BLaER1 (cell line): Measurements from ENCODE around the gene ELP4.

Experiments
- H3K27ac ChIP-seq: shearing (Covaris generic); formaldehyde crosslinking; 2 replicates; pipeline ENCODE4 v1.8.1; 2022
- H3K27me3 ChIP-seq: shearing (Covaris generic); formaldehyde crosslinking; 2 replicates; pipeline ENCODE4 v1.8.1; 2022
- H3K36me3 ChIP-seq: shearing (Covaris generic); formaldehyde crosslinking; 2 replicates; pipeline ENCODE4 v1.8.1; 2022
- H3K4me1 ChIP-seq: shearing (Covaris generic); formaldehyde crosslinking; 2 replicates; pipeline ENCODE4 v1.8.1; 2022
- H3K4me2 ChIP-seq: shearing (Covaris generic); formaldehyde crosslinking; 2 replicates; pipeline ENCODE4 v1.8.1; 2022
- H3K4me3 ChIP-seq: shearing (Covaris generic); formaldehyde crosslinking; 2 replicates; pipeline ENCODE4 v1.8.1; 2022
- H3K9ac ChIP-seq: shearing (Covaris generic); formaldehyde crosslinking; 2 replicates; pipeline ENCODE4 v1.8.1; 2022
- H3K9me3 ChIP-seq: shearing (Covaris generic); formaldehyde crosslinking; 2 replicates; pipeline ENCODE4 v1.8.1; 2022
- H4K20me1 ChIP-seq: shearing (Covaris generic); formaldehyde crosslinking; 2 replicates; pipeline ENCODE4 v1.8.1; 2022
- Cebpa-rat ChIP-seq: shearing (Covaris generic); IDR thresholded peaks from 2 replicates; pipeline ENCODE4 v1.8.1; 2022

The ELP4 gene

DNA sequence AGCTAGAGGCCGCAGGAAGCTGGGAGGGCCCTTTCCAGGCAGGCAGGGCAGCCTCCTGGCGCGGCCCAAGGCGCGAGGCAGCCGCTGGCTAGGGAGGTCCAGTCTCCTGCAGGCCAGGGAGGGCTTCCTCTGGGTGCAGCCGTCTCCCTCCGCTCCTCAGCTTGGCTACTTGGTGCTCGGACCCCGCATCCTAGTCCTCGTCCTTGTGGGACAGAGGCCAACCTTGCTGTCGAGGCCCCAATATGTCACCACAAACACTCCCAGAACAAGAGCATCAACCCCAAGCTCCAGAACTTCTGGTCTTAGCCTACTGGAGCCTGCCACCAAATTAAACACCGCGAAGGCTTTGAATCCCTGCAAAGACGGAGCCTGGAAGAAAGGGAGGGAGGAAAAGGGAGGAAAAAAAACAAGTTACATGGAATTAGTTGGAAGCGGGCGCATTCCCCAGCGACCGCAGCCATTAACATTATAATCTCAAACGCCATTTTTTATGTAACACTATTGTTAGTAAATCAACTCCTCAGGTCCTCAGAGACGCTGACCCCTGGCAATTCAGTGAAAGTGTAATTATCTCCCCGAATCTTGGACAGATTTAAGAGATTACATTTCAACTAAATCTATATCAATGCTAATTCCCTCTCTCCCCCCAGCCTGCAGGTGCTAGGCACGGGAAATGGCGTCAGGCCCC is 314.2 kb downstream of the ELP4 start:
- H3K4me2 ChIP-seq = no peak overlapping the region
- peaks cover 18% of the 10 kb centered on the region; the same call in 1 of the 2 replicates for H4K20me1 ChIP-seq
- no peak overlapping the region for H3K9ac ChIP-seq
- no peak overlapping the region for H3K27ac ChIP-seq
- H3K27me3 ChIP-seq = peaks cover 95% of the 10 kb centered on the region
- TF ChIP-seq Cebpa-rat = no peak
- no peaks in the 10 kb centered on the region for H3K36me3 ChIP-seq
- no peak overlapping the region for H3K4me3 ChIP-seq
- H3K4me1 ChIP-seq = no peaks in the 10 kb centered on the region
- peaks cover 69% of the 10 kb centered on the region for H3K9me3 ChIP-seq

DNA sequence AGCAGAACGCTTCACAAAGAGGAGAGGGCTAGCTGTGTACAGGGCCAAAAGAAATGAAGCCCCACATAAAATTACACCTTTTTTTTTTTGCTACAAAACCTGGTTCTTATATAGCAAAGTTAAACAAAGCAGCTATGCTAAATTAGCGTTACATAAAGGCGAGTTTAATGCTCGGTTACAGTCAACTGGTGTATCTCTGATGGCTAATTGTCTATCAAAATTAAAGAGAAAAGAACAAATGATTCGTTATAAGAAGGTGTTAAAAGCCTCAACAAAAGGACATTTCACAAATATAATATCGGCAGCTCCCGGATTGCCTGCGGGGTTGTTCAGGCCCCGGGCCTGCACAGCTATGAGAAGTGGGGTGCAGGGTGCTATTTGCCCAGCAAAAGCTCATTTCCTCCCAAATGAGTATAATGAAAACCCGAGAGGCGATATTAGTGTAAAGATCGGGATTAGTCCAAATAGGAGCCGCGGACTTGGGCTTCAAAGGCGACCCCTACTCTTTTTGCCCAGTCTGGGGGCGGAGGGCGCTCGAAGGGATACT is 314.8 kb downstream of the ELP4 start:
- no peak overlapping the region for H3K4me3 ChIP-seq
- H3K27me3 ChIP-seq = peaks cover 89% of the 10 kb centered on the region
- H4K20me1 ChIP-seq = peaks cover 18% of the 10 kb centered on the region; the same call in 1 of the 2 replicates
- no peak overlapping the region for H3K9ac ChIP-seq
- TF ChIP-seq Cebpa-rat = no peak
- no peaks in the 10 kb centered on the region for H3K36me3 ChIP-seq
- H3K27ac ChIP-seq = no peak overlapping the region
- no peak overlapping the region for H3K4me2 ChIP-seq
- H3K4me1 ChIP-seq = no peaks in the 10 kb centered on the region
- peaks cover 63% of the 10 kb centered on the region for H3K9me3 ChIP-seq

- Histone ChIP-seq H4K20me1 (peaks cover 15% of the 10 kb centered on the region; the same call in 1 of the 2 replicates), H3K4me2 (no peak overlapping the region), H3K9me3 (peaks cover 55% of the 10 kb centered on the region), H3K27me3 (peaks cover 82% of the 10 kb centered on the region), H3K4me3 (no peak overlapping the region), H3K4me1 (no peaks in the 10 kb centered on the region), H3K9ac (no peak overlapping the region), H3K27ac (no peak overlapping the region), H3K36me3 (no peaks in the 10 kb centered on the region)
- no peak for TF ChIP-seq Cebpa-rat
Measured at GRCh38 chr11:31824879-31825837, 315.6 kb downstream of the ELP4 start.

DNA sequence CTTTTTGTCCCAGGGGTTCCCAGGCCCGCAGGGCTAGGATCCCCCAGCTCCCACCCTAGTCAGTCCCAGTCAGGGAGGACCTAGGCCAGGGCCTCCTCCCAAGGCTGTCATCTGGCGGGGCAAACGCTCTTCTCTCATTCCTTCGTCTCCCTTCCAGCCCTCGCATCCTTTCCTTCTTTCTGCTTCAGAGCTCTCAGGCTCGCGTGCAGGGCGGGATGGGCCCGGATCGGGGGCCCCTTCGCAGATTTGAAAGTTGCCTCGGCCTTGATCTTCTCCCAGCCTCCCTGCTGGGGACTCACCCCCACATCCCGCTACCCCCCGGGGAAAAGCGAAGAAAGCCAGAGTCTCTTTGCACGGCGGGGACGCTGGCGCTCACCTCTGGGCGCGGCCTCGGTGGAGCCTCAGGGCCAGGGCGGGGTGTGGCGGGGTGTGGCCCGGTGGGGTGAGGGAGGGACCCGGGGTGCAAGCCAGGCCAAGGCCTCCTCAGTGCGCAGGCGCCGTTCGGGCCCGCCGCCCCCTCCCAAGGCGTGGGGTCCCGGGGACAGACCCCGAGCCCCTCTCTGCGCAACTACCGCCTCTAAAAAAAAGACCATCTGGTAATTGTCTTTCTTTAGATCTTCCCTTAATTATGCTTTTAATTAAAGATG is 316.4 kb downstream of the ELP4 start:
- Histone ChIP-seq H3K9me3 (peaks cover 49% of the 10 kb centered on the region), H3K27me3 (peaks cover 74% of the 10 kb centered on the region), H3K4me1 (no peaks in the 10 kb centered on the region), H3K36me3 (no peaks in the 10 kb centered on the region), H3K27ac (no peak overlapping the region), H3K4me3 (no peak overlapping the region; the same call in 1 of the 2 replicates), H3K4me2 (no peak overlapping the region), H4K20me1 (peaks cover 10% of the 10 kb centered on the region; the same call in 1 of the 2 replicates), H3K9ac (no peak overlapping the region)
- TF ChIP-seq Cebpa-rat = no peak

DNA sequence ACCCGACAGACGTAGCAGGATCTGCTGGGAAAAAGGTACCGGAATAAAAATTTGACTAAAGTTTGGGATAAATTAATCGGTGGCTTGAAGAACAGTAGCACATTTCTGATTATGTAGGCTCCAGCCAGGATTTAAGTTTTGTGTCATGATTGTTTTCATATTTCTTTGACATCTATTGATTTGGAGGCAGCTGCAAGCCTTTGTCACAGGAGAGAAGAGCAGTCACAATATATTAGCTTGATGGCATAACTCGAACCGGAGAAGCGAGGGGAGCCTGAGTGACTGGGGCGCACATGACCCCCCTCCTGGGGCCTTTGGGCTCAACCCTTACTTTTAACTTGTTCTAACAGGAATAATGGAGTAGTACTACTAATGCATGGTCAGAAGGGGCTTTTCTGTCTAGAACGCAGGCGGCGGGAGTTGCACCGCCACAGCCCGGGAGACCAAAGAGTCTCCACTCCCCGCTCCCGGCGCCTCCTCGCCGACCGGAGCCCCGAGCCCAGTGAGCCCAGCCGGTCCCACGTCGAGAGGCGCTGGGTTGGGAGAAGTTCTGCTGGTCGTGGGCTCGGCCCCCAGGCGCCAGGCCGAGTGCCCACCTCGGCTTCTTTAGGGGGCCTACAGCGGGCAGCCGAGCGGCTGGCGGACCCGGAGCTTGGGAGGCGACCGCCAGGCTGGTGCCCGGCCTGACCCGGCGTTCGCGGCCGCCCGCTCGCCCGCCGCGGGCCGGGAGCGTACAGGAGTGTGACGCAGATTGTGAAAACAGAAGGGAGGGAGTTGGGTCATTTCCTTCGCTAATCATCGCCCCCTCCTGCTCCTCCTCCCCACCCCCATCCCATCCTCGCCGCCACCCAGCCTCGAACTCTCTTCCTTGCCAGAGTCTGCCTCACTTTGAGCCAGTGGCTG is 317.2 kb downstream of the ELP4 start:
- no peak overlapping the region for H3K4me2 ChIP-seq
- H3K9ac ChIP-seq = no peak overlapping the region
- H3K27me3 ChIP-seq = peaks cover 65% of the 10 kb centered on the region
- H3K36me3 ChIP-seq = no peaks in the 10 kb centered on the region
- no peak overlapping the region for H3K4me3 ChIP-seq
- no peak for TF ChIP-seq Cebpa-rat
- H3K9me3 ChIP-seq = peaks cover 49% of the 10 kb centered on the region
- peaks cover 10% of the 10 kb centered on the region; the same call in 1 of the 2 replicates for H4K20me1 ChIP-seq
- no peaks in the 10 kb centered on the region for H3K4me1 ChIP-seq
- no peak overlapping the region for H3K27ac ChIP-seq

DNA sequence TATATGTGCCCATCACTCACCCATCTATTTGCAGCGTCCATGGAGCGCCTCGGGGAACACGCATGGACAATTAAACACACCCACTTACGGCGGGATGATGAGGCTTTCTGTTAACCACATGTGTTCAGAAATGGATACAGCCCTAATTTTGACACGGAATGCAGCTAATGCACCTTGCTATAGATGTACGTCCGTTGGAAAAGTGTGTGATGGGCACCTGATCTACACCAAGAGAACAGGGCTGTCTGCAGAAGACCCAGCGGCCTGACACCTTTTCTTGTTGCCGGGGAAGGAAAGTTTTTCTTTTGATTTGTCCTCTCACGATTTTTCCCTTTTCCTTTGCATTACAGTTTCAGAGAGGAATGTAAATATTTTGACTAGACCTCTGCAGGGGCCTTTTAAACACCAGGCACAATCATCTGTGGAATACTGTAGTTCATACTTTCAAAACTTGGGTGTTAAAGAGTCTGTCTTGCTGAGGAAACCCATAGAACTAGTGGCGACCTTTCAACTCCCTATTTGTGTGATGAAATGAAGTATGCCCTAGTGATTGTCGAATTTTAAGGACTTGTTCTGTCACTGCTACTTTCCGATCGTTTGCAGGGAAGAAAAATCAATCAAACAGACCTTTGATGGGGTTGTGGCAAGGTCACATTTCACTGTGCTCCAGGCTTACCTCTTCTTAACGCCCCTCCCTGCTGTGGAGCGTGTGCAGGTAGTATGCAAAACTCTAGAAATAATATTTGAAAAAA is 318.1 kb downstream of the ELP4 start:
- no peak overlapping the region for H3K9ac ChIP-seq
- no peak for TF ChIP-seq Cebpa-rat
- H3K9me3 ChIP-seq = peaks cover 46% of the 10 kb centered on the region
- H4K20me1 ChIP-seq = peaks cover 10% of the 10 kb centered on the region; the same call in 1 of the 2 replicates
- no peak overlapping the region for H3K4me3 ChIP-seq
- H3K27ac ChIP-seq = no peak overlapping the region
- no peak overlapping the region for H3K4me2 ChIP-seq
- no peaks in the 10 kb centered on the region for H3K4me1 ChIP-seq
- H3K36me3 ChIP-seq = no peaks in the 10 kb centered on the region
- H3K27me3 ChIP-seq = peaks cover 57% of the 10 kb centered on the region

GRCh38 chr11:31828217-31828616 is 318.6 kb downstream of the ELP4 start:
- Histone ChIP-seq H3K9ac (no peak overlapping the region), H3K4me2 (no peak overlapping the region), H3K4me1 (no peaks in the 10 kb centered on the region), H3K4me3 (no peak overlapping the region), H3K27me3 (peaks cover 51% of the 10 kb centered on the region), H3K36me3 (no peaks in the 10 kb centered on the region), H4K20me1 (peaks cover 8% of the 10 kb centered on the region; the same call in 1 of the 2 replicates), H3K9me3 (peaks cover 40% of the 10 kb centered on the region), H3K27ac (no peak overlapping the region)
- TF ChIP-seq Cebpa-rat = no peak

DNA sequence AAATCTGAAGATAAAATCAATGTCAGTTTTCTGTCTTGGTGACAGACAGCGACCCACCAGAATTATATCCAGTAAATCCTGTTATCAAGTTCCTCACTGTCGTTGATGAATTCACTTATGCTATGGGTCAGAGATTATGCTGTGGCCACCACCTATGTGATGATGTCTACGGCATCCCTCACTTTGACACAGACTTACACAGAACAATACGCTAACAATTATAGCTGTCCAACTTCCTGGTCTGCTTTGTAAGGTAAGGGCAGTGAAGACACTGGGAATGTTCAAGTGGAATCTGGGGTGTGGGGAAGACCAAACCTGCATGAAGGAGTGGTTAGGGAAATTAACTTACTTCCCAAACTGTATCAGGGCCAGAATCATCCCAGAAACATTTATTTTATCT is 320.8 kb downstream of the ELP4 start:
- H3K4me1 ChIP-seq = no peaks in the 10 kb centered on the region
- H3K4me3 ChIP-seq = no peak overlapping the region
- no peaks in the 10 kb centered on the region; the same call in 1 of the 2 replicates for H4K20me1 ChIP-seq
- H3K4me2 ChIP-seq = no peak overlapping the region
- H3K36me3 ChIP-seq = no peaks in the 10 kb centered on the region
- H3K27ac ChIP-seq = no peak overlapping the region
- H3K9me3 ChIP-seq = peaks cover 19% of the 10 kb centered on the region
- no peak for TF ChIP-seq Cebpa-rat
- no peak overlapping the region for H3K9ac ChIP-seq
- H3K27me3 ChIP-seq = peaks cover 29% of the 10 kb centered on the region
